Osteocyte (in vitro differentiated cells): ENCODE measurements around the gene PAQR8. TPM values are rescaled to one million over a fixed set of nuclear protein-coding genes. Genes with fewer than 3 reads are reported as not detected.

Experiments used
- DNase-seq: peaks from one replicate; pipeline ENCODE4 v3.0.0; 2021; ENCODE audit warnings: mixed read lengths; ENCODE audit not compliant: unreplicated experiment; ENCODE audit errors: extremely low spot score
- H3K27ac Mint-ChIP-seq: one replicate; pipeline ENCODE4 v1.8.0; 2021; ENCODE audit warnings: mild to moderate bottlenecking, mixed read lengths; ENCODE audit not compliant: unreplicated experiment
- H3K27me3 Mint-ChIP-seq: one replicate; pipeline ENCODE4 v1.8.0; 2021; ENCODE audit warnings: mixed read lengths; ENCODE audit not compliant: unreplicated experiment
- H3K36me3 Mint-ChIP-seq: one replicate; pipeline ENCODE4 v1.8.0; 2021; ENCODE audit warnings: mixed read lengths; ENCODE audit not compliant: unreplicated experiment
- H3K4me1 Mint-ChIP-seq: one replicate; pipeline ENCODE4 v1.8.0; 2021; ENCODE audit warnings: mixed read lengths; ENCODE audit not compliant: unreplicated experiment
- H3K4me3 Mint-ChIP-seq: one replicate; pipeline ENCODE4 v1.8.0; 2021; ENCODE audit warnings: mild to moderate bottlenecking, moderate library complexity, mixed read lengths; ENCODE audit not compliant: unreplicated experiment
- H3K9me3 Mint-ChIP-seq: one replicate; pipeline ENCODE4 v1.8.0; 2021; ENCODE audit warnings: mixed read lengths; ENCODE audit not compliant: unreplicated experiment
- CTCF ChIP-seq: fragments of 200-600 bp; sonication (generic); IDR thresholded peaks from 2 replicates; pipeline ENCODE4 v1.5.0; 2021; ENCODE audit warnings: antibody characterized with exemption, mild to moderate bottlenecking, moderate library complexity
- total RNA-seq: library from RNA; stranded (reverse); gene quantifications from 2 replicates; pipeline ENCODE4 v1.2.1, GENCODE V29; 2021

PAQR8 gene
- total RNA-seq, 1 donor from 2014 or later, result 13.4 TPM

GRCh38 chr6:52347818-52348217 is 14.1 kb upstream of the PAQR8 start:
- no peak overlapping the region for H3K4me3 Mint-ChIP-seq
- no peak for TF ChIP-seq CTCF
- DNase-seq, result no peak
- H3K27me3 Mint-ChIP-seq, result peaks cover 4% of the 10 kb centered on the region
- peaks cover 14% of the 10 kb centered on the region for H3K4me1 Mint-ChIP-seq
- H3K27ac Mint-ChIP-seq, result no peak overlapping the region
- no peaks in the 10 kb centered on the region for H3K9me3 Mint-ChIP-seq
- H3K36me3 Mint-ChIP-seq, result no peaks in the 10 kb centered on the region

GRCh38 chr6:52351879-52352238 is 10.1 kb upstream of the PAQR8 start:
- no peak for TF ChIP-seq CTCF
- Mint-ChIP-seq H3K4me3 (no peak overlapping the region), H3K27ac (peak overlapping the region; percentile 74), H3K4me1 (peaks cover 21% of the 10 kb centered on the region), H3K9me3 (no peaks in the 10 kb centered on the region), H3K27me3 (peaks cover 4% of the 10 kb centered on the region), H3K36me3 (no peaks in the 10 kb centered on the region)
- DNase-seq, result no peak

- TF ChIP-seq CTCF, result no peak
- H3K27ac Mint-ChIP-seq, result peak overlapping the region; percentile 74
- no peaks in the 10 kb centered on the region for H3K36me3 Mint-ChIP-seq
- H3K27me3 Mint-ChIP-seq, result peaks cover 4% of the 10 kb centered on the region
- peaks cover 21% of the 10 kb centered on the region for H3K4me1 Mint-ChIP-seq
- DNase-seq, result no peak
- H3K9me3 Mint-ChIP-seq, result no peaks in the 10 kb centered on the region
- H3K4me3 Mint-ChIP-seq, result peak overlapping the region; percentile 36
Measured at GRCh38 chr6:52352239-52353018, 9.5 kb upstream of the PAQR8 start.

GRCh38 chr6:52356017-52356416 is 5.9 kb upstream of the PAQR8 start:
- H3K27ac Mint-ChIP-seq, result no peak overlapping the region

More at GRCh38 chr6:52356017-52356416, 5.9 kb upstream of the PAQR8 start:
- no peaks in the 10 kb centered on the region for H3K36me3 Mint-ChIP-seq
- no peak for DNase-seq
- H3K4me3 Mint-ChIP-seq, result no peak overlapping the region
- H3K4me1 Mint-ChIP-seq, result peaks cover 30% of the 10 kb centered on the region
- H3K9me3 Mint-ChIP-seq, result no peaks in the 10 kb centered on the region
- no peak for TF ChIP-seq CTCF
- no peaks in the 10 kb centered on the region for H3K27me3 Mint-ChIP-seq
